Adrenal gland (tissue), 12 donors: ENCODE data around the gene RYR3. TPM values are rescaled to one million over a fixed set of nuclear protein-coding genes. Genes with fewer than 3 reads are reported as not detected.

Experiments
- DNase-seq, 7 donors: peaks; one replicate each; pipeline ENCODE4 v3.0.0-alpha.2; 2019 to 2020
- H3K27ac ChIP-seq, 5 donors: fragments of 200-600 bp; sonication (generic) in 4 of 5; 1 replicate in 3 of 5; 2 replicates in 2 of 5; pipeline versions ENCODE4 v1.5.1 to v1.8.0; 2016 to 2020; ENCODE audit warnings: mild to moderate bottlenecking in 1 of 5
- H3K27me3 ChIP-seq: fragments of 200-600 bp; 2 replicates; pipeline ENCODE4 v1.8.0; 2021
- H3K36me3 ChIP-seq, 2 donors: fragments of 200-600 bp; replicated peaks in 1 of 2; 1 replicate in 1 of 2; 2 replicates in 1 of 2; pipeline versions ENCODE4 v1.5.1 to v1.8.0; 2018 to 2022
- H3K4me1 ChIP-seq, 2 donors: fragments of 200-600 bp; replicated peaks in 1 of 2; 1 replicate in 1 of 2; 2 replicates in 1 of 2; pipeline versions ENCODE4 v1.5.1 to v1.8.0; 2018 to 2021
- H3K4me3 ChIP-seq, 4 donors: fragments of 200-600 bp; sonication (generic) in 3 of 4; one replicate each; pipeline ENCODE4 v1.5.1; 2016 to 2018
- H3K9me3 ChIP-seq, 3 donors: fragments of 200-600 bp; sonication (generic) in 1 of 3; replicated peaks in 1 of 3; 1 replicate in 2 of 3; 2 replicates in 1 of 3; pipeline versions ENCODE4 v1.5.1 to v1.8.0; 2016 to 2021
- POLR2A ChIP-seq, 2 donors: fragments of 450-650 bp; IDR thresholded peaks; one replicate each; pipeline ENCODE4 v1.6.1; 2017; ENCODE audit warnings: antibody characterized with exemption in 2 of 2, mild to moderate bottlenecking in 2 of 2, moderate library complexity in 1 of 2
- WGBS, 4 donors: extraction: QIAGEN DNeasy Blood & Tissue Kit in 2 of 4; methylation state at CpG; one replicate each; pipeline versions ENCODE4 v1.1.5 to v1.1.7; 2013 to 2017; 5-methylcytosine and 5-hydroxymethylcytosine counted together
- intact Hi-C, 2 donors: fragments of 100-400 bp; cut with DNase I; formaldehyde crosslinking; loops; one replicate each; pipeline versions ENCODE4 v1.14.1 to v1.15.0; 2022 to 2023
- polyA plus RNA-seq, 3 donors: library from polyadenylated mRNA; stranded (reverse); fragments of 200-250 nt in 2 of 3; fragments of 350-450 nt in 1 of 3; fragmentation: Illumina TruSeq in 1 of 3; extraction: RNeasy Lipid Tissue Mini Kit (QIAGEN cat#74804) in 1 of 3; gene quantifications; one replicate each; pipeline ENCODE4 v1.2.3, GENCODE V29; 2013 to 2014
- total RNA-seq, 9 donors: library from RNA; depleted of rRNA in 4 of 9; stranded (reverse); fragments of >200 nt in 4 of 9; fragments of 120-200 nt in 1 of 9; fragmentation: NEBNext Ultra II Directional in 1 of 9; extraction: Animal tissue kit (Norgen Biotek cat#: 25700) in 1 of 9; gene quantifications; one replicate each; pipeline versions ENCODE4 v1.1.0 to v1.2.4, GENCODE V29; 2013 to 2023
- TF ChIP-seq, protein P1 (sequence below), 6 experiments: fragments of 450-650 bp in 4 of 6; fragments of 200-600 bp in 2 of 6; sonication (generic) in 1 of 6; IDR thresholded peaks; 1 replicate in 5 of 6; 2 replicates in 1 of 6; pipeline versions ENCODE4 v1.5.1 to v1.8.0; 2016 to 2021; ENCODE audit warnings: antibody characterized with exemption in 6 of 6, mild to moderate bottlenecking in 2 of 6, moderate library complexity in 1 of 6
- donor health status: healthy with polysubstance abuse.
- donor health status: Bipolar disorder and iron deficiency.
- donor health status: DM: yes; HTN: yes; CAD: no.
- donor health status: DM: no; HTN: no; CAD: no.
- donor health status: DM: no; HTN: no; CAD: no.
- donor health status: DM: yes; HTN: yes; CAD: no.

Gene RYR3
- total and polyA plus RNA-seq, 12 donors = 0.32 to 60.7 (median 3.4) TPM

DNA sequence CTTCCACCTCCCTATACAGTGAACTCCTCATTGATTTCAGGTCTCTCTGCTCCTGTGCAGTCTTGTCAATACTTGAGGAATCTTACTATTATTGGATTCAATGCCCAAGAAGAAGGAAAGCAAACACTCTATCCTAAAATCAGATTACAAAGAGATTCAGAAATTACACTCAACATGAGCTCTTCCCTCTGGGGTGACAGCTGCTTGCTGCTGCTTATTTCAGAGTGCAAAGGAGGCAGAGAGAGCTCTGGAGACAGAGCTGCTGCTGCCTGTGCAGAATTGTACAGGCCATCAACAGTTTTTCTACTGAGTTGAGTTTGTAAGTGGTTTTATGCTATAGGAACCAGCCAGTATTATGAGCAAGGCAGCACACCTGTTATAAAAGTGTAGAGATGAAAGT, 7.1 kb downstream of the RYR3 start:
- TF ChIP-seq, protein P1, sequence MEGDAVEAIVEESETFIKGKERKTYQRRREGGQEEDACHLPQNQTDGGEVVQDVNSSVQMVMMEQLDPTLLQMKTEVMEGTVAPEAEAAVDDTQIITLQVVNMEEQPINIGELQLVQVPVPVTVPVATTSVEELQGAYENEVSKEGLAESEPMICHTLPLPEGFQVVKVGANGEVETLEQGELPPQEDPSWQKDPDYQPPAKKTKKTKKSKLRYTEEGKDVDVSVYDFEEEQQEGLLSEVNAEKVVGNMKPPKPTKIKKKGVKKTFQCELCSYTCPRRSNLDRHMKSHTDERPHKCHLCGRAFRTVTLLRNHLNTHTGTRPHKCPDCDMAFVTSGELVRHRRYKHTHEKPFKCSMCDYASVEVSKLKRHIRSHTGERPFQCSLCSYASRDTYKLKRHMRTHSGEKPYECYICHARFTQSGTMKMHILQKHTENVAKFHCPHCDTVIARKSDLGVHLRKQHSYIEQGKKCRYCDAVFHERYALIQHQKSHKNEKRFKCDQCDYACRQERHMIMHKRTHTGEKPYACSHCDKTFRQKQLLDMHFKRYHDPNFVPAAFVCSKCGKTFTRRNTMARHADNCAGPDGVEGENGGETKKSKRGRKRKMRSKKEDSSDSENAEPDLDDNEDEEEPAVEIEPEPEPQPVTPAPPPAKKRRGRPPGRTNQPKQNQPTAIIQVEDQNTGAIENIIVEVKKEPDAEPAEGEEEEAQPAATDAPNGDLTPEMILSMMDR (IDR thresholded peaks at IDR 0.05) = no peak
- TF ChIP-seq POLR2A (IDR thresholded peaks at IDR 0.05) = no peak
- Histone ChIP-seq H3K4me1 (no peaks in the 10 kb centered on the region), H3K36me3 (no peaks in the 10 kb centered on the region), H3K9me3 (no peaks in the 10 kb centered on the region), H3K4me3 (no peak overlapping the region), H3K27ac (no peak overlapping the region), H3K27me3 (peaks cover 4% of the 10 kb centered on the region)
- intact Hi-C loops = no loop called here
- no peak for DNase-seq

DNA sequence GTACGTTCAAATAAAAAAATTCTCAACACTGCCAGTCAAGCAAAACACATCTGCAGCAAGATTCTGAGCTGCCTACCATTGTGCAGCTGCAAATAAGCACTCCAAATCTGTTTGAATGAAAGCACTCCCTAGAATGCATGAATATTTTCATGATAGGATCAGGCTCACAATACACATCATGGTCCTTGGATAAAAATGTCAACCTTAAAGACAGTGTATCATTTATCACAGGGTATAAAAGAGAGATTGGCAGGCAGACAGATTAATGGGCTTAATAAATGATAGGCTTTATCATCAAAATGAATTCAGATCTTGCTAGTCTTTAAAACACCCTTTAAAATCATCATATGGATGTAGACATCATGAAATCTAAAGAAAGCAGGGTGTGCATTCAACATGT, 9.2 kb downstream of the RYR3 start:
- WGBS, 4 donors = 69 to 96% (median 84%) methylated on average over 1 of the region's 1 CpG
- intact Hi-C loops = no loop called here
- DNase-seq = no peak
- Histone ChIP-seq H3K36me3 (no peaks in the 10 kb centered on the region), H3K4me1 (no peaks in the 10 kb centered on the region), H3K4me3 (no peak overlapping the region), H3K27ac (no peak overlapping the region), H3K9me3 (no peaks in the 10 kb centered on the region), H3K27me3 (peaks cover 2% of the 10 kb centered on the region)
- TF ChIP-seq POLR2A (IDR thresholded peaks at IDR 0.05) = no peak
- TF ChIP-seq, protein P1 (IDR thresholded peaks at IDR 0.05) = no peak

DNA sequence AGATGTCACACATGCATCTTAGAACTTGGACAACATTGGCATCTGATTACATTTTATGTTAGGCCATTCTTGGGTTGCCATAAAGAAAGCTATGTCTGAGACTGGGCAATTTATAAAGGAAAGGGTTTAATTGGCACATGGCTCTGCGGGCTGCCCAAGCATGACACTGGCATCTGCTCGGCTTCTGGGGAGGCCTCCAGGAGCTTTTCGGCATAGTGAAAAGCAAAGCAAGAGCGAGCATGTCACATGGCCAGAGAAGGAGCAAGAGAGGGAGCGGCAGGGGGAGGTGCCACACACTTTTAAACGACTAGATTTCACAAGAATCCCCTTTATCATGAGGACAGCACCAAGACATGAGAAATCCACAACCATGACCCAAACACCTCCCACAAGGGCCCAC, 11.3 kb downstream of the RYR3 start:
- intact Hi-C loops = no loop called here
- no peak for DNase-seq
- no peak for TF ChIP-seq POLR2A (IDR thresholded peaks at IDR 0.05)
- TF ChIP-seq, protein P1 (IDR thresholded peaks at IDR 0.05) = no peak
- 83 to 91% (median 84%) methylated on average over 6 of the region's 6 CpGs for WGBS, 4 donors
- Histone ChIP-seq H3K4me3 (no peak overlapping the region), H3K4me1 (no peaks in the 10 kb centered on the region), H3K9me3 (no peaks in the 10 kb centered on the region), H3K27ac (no peak overlapping the region), H3K36me3 (no peaks in the 10 kb centered on the region), H3K27me3 (peaks cover 4% of the 10 kb centered on the region)

DNA sequence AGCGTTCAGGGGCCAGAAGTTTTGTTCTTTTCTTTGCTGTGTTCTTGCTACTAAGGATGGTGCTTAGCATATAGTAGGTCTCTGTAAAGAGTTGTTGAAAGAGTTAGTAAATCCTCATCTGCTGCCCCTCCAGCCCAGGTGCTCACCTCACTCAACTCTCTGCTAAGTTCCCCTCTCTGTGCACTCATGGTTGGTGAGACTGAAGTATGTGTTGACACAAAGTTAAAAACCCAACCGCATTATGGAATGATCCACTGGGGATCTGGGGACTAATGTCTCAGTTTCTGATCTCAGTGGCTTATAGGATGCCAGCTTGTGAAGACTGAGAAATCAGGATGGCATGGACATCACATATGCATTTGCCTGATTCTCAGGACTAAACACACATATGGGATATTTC, 13.8 kb downstream of the RYR3 start:
- Histone ChIP-seq H3K4me1 (no peaks in the 10 kb centered on the region), H3K27me3 (peaks cover 4% of the 10 kb centered on the region), H3K36me3 (no peaks in the 10 kb centered on the region), H3K4me3 (no peak overlapping the region), H3K9me3 (no peaks in the 10 kb centered on the region), H3K27ac (no peak overlapping the region)
- intact Hi-C loops = no loop called here
- DNase-seq = no peak
- 75 to 89% (median 81%) methylated on average over 2 of the region's 2 CpGs for WGBS, 4 donors
- TF ChIP-seq, protein P1 (IDR thresholded peaks at IDR 0.05) = no peak
- TF ChIP-seq POLR2A (IDR thresholded peaks at IDR 0.05) = no peak
